Mesothelial cell of epicardium (in vitro differentiated cells): ENCODE results near the gene PRR13. TPM values are rescaled to one million over a fixed set of nuclear protein-coding genes. Genes with fewer than 3 reads are reported as not detected.
A peak's percentile ranks its signal among the peaks of the same experiment; 100 is the strongest.

Experiments
- DNase-seq, 2 experiments: peaks; one replicate each; pipeline ENCODE4 v3.0.0; 2021; ENCODE audit warnings: low spot score in 2 of 2; ENCODE audit not compliant: unreplicated experiment in 2 of 2
- H3K27ac Mint-ChIP-seq: 2 replicates; pipeline ENCODE4 v1.8.0; 2021; ENCODE audit warnings: mixed read lengths
- H3K27me3 Mint-ChIP-seq: 2 replicates; pipeline ENCODE4 v1.8.0; 2021; ENCODE audit warnings: low read depth, mixed read lengths
- H3K36me3 Mint-ChIP-seq: 2 replicates; pipeline ENCODE4 v1.8.0; 2021; ENCODE audit warnings: mixed read lengths
- H3K4me1 Mint-ChIP-seq: 2 replicates; pipeline ENCODE4 v1.8.0; 2021; ENCODE audit warnings: mixed read lengths
- H3K4me3 Mint-ChIP-seq: 2 replicates; pipeline ENCODE4 v1.8.0; 2021; ENCODE audit warnings: mild to moderate bottlenecking, moderate library complexity, mixed read lengths
- H3K9me3 Mint-ChIP-seq: 2 replicates; pipeline ENCODE4 v1.8.0; 2021; ENCODE audit warnings: mixed read lengths
- CTCF ChIP-seq: fragments of 200-600 bp; sonication (generic); IDR thresholded peaks from one replicate; pipeline ENCODE4 v1.5.0; 2021; ENCODE audit warnings: antibody characterized with exemption; ENCODE audit not compliant: unreplicated experiment
- total RNA-seq: library from RNA; stranded (reverse); gene quantifications from 3 replicates; pipeline ENCODE4 v1.2.1, GENCODE V29; 2021

PRR13 gene
- total RNA-seq, 1 donor from 2014 or later: 76.2 TPM

DNA sequence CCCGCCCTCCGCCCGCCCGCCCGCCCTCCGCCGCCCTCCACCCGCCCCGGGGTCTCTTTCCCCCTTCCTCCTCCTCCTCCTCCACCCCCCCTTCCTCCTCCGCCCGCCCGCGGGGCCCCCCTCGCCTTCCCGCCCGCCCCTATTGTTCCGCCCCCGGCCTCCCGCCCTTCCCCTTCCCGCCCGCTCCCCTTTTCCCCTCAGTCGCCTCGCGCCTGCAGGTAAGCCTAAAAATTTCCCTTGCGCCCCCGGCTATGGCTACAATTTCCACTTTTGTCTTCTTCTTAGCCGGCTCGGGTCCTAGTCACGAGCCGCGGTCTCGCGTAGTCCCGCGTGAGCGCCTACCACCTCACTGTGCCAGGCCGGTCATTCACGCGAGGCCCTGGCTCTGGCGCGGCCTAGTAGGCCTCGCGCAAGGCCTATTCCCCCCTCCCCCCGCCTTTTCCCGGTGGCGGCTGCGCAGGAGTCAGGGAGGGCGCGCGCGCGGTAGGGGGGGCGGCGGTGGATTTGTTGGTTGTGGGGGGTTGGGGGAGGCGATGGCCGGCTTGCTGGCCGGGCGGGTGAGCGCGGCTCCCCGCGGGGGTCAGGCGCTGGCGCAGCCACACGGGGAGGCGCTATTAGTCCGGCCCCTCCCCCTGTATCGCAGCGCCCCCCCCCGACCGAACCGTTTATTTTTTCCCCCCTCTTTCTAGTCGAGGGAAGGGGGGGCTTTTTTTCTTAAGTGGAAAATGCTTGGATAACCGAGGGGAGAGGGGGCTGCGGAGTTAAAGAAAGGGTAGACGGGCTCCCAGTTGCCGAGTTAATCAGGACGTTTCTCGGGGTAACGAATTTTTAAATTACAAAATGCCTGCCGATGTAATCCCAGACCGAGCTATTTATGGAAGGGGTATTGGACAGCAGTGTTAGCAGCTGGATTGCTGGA, 10.9 kb downstream of the PRR13 start:
- H3K4me1 Mint-ChIP-seq: peaks cover 23% of the 10 kb centered on the region
- H3K9me3 Mint-ChIP-seq: no peaks in the 10 kb centered on the region
- peaks cover 32% of the 10 kb centered on the region for H3K36me3 Mint-ChIP-seq
- TF ChIP-seq CTCF: peak; percentile 15
- no peaks in the 10 kb centered on the region for H3K27me3 Mint-ChIP-seq
- H3K27ac Mint-ChIP-seq: peak overlapping the region; percentile 99
- H3K4me3 Mint-ChIP-seq: peak overlapping the region; percentile 93
- peak; percentile 72 to 82 for DNase-seq

GRCh38 chr12:53453953-53454640, 12.6 kb downstream of the PRR13 start:
- no peak for TF ChIP-seq CTCF
- Mint-ChIP-seq H3K4me1 (peaks cover 23% of the 10 kb centered on the region), H3K9me3 (no peaks in the 10 kb centered on the region), H3K27ac (peak overlapping the region; percentile 76), H3K36me3 (peaks cover 27% of the 10 kb centered on the region), H3K27me3 (no peaks in the 10 kb centered on the region), H3K4me3 (peak overlapping the region; percentile 93)
- DNase-seq: no peak

- no peak for TF ChIP-seq CTCF
- Mint-ChIP-seq H3K27me3 (no peaks in the 10 kb centered on the region), H3K4me1 (peaks cover 23% of the 10 kb centered on the region), H3K9me3 (no peaks in the 10 kb centered on the region), H3K27ac (peak overlapping the region; percentile 66), H3K36me3 (peaks cover 31% of the 10 kb centered on the region), H3K4me3 (peak overlapping the region; percentile 93)
- no peak for DNase-seq
Observed at GRCh38 chr12:53454707-53455106, 13.2 kb downstream of the PRR13 start.

DNA sequence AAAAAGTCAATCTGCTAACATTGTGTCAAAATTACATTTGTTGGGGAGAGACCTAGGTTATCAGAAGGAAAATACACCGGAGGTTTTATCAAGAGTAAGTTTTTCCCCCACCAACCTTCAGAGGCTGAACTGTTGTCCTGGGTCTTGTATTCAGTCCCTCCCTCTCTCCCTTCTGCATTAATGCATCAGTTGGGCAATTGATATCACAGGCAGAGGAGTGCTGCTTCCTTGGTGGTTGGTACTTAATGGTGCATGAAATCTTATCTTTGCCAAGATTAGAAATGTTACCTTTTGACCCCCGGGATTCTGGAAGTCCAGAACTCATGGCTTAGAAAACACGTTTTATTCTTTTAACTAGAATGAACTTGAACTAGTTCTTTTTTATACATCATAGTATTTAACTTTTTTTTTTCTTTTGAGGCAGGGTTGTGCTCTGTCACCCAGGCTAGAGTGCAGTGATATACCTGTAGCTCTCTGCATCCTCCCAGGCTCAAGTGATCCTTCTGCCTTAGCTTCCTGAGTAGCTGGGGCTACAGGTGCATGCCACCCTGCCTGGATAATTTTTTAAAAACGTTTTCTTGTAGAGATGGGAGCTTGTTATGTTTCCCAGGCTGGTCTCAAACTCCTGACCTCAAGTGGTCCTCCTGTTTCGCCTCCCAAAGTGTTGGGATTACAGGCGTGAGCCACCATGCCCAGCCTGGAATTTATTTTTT, 15.3 kb downstream of the PRR13 start:
- H3K4me1 Mint-ChIP-seq: peaks cover 25% of the 10 kb centered on the region
- peak overlapping the region; percentile 56 for H3K27ac Mint-ChIP-seq
- TF ChIP-seq CTCF: no peak
- H3K36me3 Mint-ChIP-seq: peaks cover 46% of the 10 kb centered on the region
- DNase-seq: no peak
- H3K9me3 Mint-ChIP-seq: no peaks in the 10 kb centered on the region
- H3K4me3 Mint-ChIP-seq: no peak overlapping the region
- no peaks in the 10 kb centered on the region for H3K27me3 Mint-ChIP-seq

- Mint-ChIP-seq H3K9me3 (no peaks in the 10 kb centered on the region), H3K36me3 (peaks cover 62% of the 10 kb centered on the region), H3K4me3 (no peak overlapping the region), H3K27me3 (no peaks in the 10 kb centered on the region), H3K27ac (no peak overlapping the region), H3K4me1 (peaks cover 14% of the 10 kb centered on the region)
- TF ChIP-seq CTCF: no peak
- DNase-seq: no peak
Observed at GRCh38 chr12:53459097-53459496, 17.6 kb downstream of the PRR13 start.
